ENCODE measurements around the gene PLIN5.

PLIN5 gene

GRCh38 chr19:4539169-4539692 is 4.2 kb upstream of the PLIN5 start:
- CTCF ChIA-PET = interaction anchor here (2.1 to 7.0 kb wide), 2 partner anchors 15 to 97 kb away, joined by 9 to 84 read pairs; no protein-coding TSS in a partner anchor
- TF ChIP-seq CTCF (IDR thresholded peaks at IDR 0.05; ENCODE audit: insufficient read depth, low read length, missing control alignments) = no peak
- POLR2A ChIA-PET = no interaction called here
- no peak overlapping the region for H3K4me3 ChIP-seq (ENCODE audit: low read depth, low read length)
- DNase-seq (ENCODE audit: low read depth, low spot score) = no peak

GRCh38 chr19:4538601-4538954 is 3.6 kb upstream of the PLIN5 start:
- H3K4me3 ChIP-seq (ENCODE audit: low read depth, low read length) = no peak overlapping the region
- CTCF ChIA-PET = interaction anchor here (2.1 to 7.0 kb wide), 2 partner anchors 14 to 98 kb away, joined by 9 to 84 read pairs; no protein-coding TSS in a partner anchor
- no peak for DNase-seq (ENCODE audit: low read depth, low spot score)
- POLR2A ChIA-PET = no interaction called here
- TF ChIP-seq CTCF (IDR thresholded peaks at IDR 0.05; ENCODE audit: insufficient read depth, low read length, missing control alignments) = no peak

GRCh38 chr19:4537953-4538600 is 3.1 kb upstream of the PLIN5 start:
- TF ChIP-seq CTCF (IDR thresholded peaks at IDR 0.05; ENCODE audit: insufficient read depth, low read length, missing control alignments) = no peak
- POLR2A ChIA-PET = no interaction called here
- H3K4me3 ChIP-seq (ENCODE audit: low read depth, low read length) = no peak overlapping the region
- CTCF ChIA-PET = interaction anchor here (7.0 kb wide), 1 partner anchor 14 kb away, joined by 84 read pairs; no protein-coding TSS in a partner anchor
- DNase-seq (ENCODE audit: low read depth, low spot score) = no peak

GRCh38 chr19:4536798-4537197 is 1.8 kb upstream of the PLIN5 start:
- ChIA-PET CTCF (interaction anchor here (7.0 kb wide), 1 partner anchor 13 kb away, joined by 84 read pairs; no protein-coding TSS in a partner anchor), POLR2A (no interaction called here)
- no peak for DNase-seq (ENCODE audit: low read depth, low spot score)
- H3K4me3 ChIP-seq (ENCODE audit: low read depth, low read length) = no peak overlapping the region
- TF ChIP-seq CTCF (IDR thresholded peaks at IDR 0.05; ENCODE audit: insufficient read depth, low read length, missing control alignments) = no peak

GRCh38 chr19:4533835-4534424 is 1.1 kb downstream of the PLIN5 start:
- DNase-seq (ENCODE audit: low read depth, low spot score) = no peak
- H3K4me3 ChIP-seq (ENCODE audit: low read depth, low read length) = no peak overlapping the region
- ChIA-PET CTCF (interaction anchor here (1.4 to 7.0 kb wide), 4 partner anchors 10 to 266 kb away, joined by 4 to 84 read pairs (median 6); partner anchors contain the start of gene PLIN4), POLR2A (no interaction called here)
- TF ChIP-seq CTCF (IDR thresholded peaks at IDR 0.05; ENCODE audit: insufficient read depth, low read length, missing control alignments) = no peak

GRCh38 chr19:4533334-4533733 is 1.7 kb downstream of the PLIN5 start:
- ChIA-PET CTCF (interaction anchor here (2.1 to 7.0 kb wide), 2 partner anchors 9 to 266 kb away, joined by 4 to 84 read pairs; no protein-coding TSS in a partner anchor), POLR2A (no interaction called here)
- DNase-seq (ENCODE audit: low read depth, low spot score) = no peak
- no peak overlapping the region for H3K4me3 ChIP-seq (ENCODE audit: low read depth, low read length)
- TF ChIP-seq CTCF (IDR thresholded peaks at IDR 0.05; ENCODE audit: insufficient read depth, low read length, missing control alignments) = no peak

Data from AG04449 (cell line).